ENCODE measurements around the gene TERB1.

GRCh38 chr16:66720766-66721165, 80.6 kb downstream of the TERB1 start:
- TF ChIP-seq CTCF (IDR thresholded peaks at IDR 0.05) (no peak), NRF1 (IDR thresholded peaks at IDR 0.05; ENCODE audit: low read depth, low read length) (no peak), MEF2A (IDR thresholded peaks at IDR 0.05; ENCODE audit: borderline replicate concordance, low read depth) (no peak), POLR2AphosphoS5 (IDR thresholded peaks at IDR 0.05; ENCODE audit: low read depth, low read length) (no peak), RAD21 (IDR thresholded peaks at IDR 0.05; ENCODE audit: low read length) (no peak), GABPA (IDR thresholded peaks at IDR 0.05; ENCODE audit: low read depth) (no peak), EZH2phosphoT487 (IDR thresholded peaks at IDR 0.05; ENCODE audit: borderline replicate concordance, low read depth) (no peak)
